ENCODE results near the gene ZNHIT6.

Gene ZNHIT6

DNA sequence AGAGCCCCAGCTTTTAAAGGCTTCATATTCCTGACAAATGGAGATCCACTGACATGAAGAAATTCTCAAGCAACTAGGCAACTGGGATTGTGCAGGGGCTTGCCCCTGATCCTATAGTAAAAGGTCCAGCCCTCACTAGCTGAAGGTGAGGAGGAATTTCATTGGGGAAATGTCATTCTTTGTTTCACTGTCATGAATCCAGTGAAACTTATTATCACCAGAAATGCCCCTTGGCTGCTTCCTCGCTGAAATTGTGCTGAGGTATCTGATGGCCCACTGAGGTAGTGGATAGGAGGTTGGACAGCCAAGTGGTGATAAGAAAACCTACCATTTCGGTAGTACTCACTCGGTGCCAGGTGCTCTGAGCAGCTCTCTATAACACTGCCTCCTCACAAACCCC is 91.5 kb downstream of the ZNHIT6 start:
- DNase-seq, result no peak

DNA sequence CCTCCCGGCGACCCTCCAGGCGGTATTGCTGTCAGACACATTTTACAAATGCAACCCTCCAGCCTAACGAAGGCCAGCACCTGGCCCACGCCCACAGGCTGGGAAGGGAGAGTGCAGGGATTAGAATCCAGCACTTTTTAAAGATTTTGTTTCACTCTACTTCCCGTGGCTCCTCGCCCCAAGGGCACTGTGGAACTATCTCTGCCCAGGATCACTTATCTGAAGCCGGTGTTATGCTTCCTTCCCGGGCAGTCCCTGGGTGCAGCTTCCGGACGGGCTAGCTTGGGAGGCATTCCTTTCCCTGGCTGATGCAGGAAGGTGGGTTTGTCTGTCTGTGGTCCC is 91.9 kb downstream of the ZNHIT6 start:
- no peak for DNase-seq

GRCh38 chr1:85615586-85616363 is 92.5 kb downstream of the ZNHIT6 start:
- DNase-seq, result no peak

DNA sequence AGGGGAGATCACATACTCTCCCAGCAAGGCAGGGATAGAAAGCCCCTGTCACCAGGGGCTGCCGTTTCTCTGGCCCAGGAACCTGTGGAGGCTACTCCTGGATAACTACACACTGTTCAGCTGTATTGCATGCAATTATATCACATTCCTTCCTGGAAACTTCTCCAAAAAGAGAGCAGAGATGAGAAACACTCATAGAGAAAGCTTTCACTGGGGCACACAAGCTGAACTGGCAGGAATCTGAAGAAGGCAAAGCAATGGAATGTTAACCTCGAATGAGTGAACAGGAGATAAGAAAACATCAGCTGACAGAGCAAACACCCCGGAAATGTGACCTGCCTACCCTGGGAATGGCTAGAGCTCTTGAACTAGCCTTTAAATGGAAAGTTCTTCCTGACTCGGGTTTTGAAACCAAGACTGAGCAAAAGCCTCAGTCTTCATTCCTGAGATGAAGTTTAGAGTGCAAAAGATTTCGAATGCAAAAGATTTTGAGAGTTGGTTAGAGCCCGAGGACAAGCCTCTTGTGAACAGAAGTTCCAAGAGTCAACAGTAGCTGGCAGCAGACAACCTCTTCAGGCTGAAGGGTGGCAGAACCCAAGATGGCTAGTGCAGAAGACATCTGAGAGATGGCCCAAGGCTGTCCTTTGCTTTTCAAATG is 95.4 kb downstream of the ZNHIT6 start:
- DNase-seq, result no peak

DNA sequence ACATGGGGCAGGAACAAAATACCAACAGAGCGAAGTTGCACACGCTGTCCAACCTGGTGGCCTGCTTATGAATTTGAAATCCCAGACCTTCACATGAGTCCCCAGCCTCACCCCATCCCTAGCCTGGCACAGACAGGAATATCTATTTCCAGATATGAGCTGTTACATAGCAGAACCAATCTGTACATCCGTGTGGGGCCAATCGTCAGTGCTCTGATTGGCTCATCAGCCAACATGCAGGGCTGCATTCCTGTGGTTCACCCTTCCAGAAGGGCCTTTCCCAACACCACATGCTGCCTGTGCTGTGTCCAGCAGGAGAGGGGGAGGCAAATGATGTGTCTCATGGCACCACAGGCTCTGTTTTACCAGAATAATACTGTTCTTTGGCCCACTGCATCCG is 96.4 kb downstream of the ZNHIT6 start:
- no peak for DNase-seq

- DNase-seq, result no peak
These were observed 96.8 kb downstream of the ZNHIT6 start for GRCh38 chr1:85611425-85611824.

- no peak for DNase-seq
These were observed 98.3 kb downstream of the ZNHIT6 start for GRCh38 chr1:85609976-85610375.

GRCh38 chr1:85608851-85609250 is 99.4 kb downstream of the ZNHIT6 start:
- no peak for DNase-seq

- DNase-seq, result no peak
These were observed 100.3 kb downstream of the ZNHIT6 start for GRCh38 chr1:85607921-85608265.

- no peak for DNase-seq
These were observed 100.9 kb downstream of the ZNHIT6 start for GRCh38 chr1:85607126-85607920.

- no peak for DNase-seq
These were observed 101.8 kb downstream of the ZNHIT6 start for GRCh38 chr1:85606414-85606800.

GRCh38 chr1:85605484-85606413 is 102.5 kb downstream of the ZNHIT6 start:
- DNase-seq, result no peak

DNA sequence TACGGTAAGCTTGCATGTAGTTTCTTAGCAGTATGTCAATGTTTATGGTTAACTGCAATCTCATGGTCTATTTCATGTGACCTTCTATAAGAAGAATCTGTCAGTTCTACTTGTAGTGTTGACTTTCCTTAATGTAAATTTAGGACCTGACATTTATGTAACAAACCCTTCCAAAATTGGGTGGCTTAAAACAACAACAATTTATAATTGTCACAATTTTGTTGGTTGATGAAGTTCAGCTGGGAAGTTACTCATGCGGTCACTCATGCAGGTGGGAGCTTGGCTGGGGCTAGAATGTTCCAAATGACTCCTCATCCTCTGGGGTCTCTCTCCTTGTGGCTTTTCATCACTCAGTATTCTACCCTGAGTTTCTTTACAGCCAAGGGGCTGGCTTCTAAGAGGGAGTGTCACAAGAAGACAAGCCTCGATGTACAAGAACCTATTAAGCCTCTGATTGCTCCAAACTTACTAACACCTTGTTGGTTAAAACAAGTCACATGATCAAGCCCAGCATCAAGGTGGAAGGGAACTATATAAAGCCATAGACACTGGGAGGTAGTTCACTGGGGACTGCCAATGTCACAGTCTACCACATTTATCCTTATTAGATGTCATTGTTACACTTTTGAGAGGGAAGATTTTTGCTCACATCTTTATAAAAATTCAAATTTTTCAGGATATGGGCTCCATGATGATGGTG is 103.8 kb downstream of the ZNHIT6 start:
- no peak for DNase-seq

- no peak for DNase-seq
These were observed 105.0 kb downstream of the ZNHIT6 start for GRCh38 chr1:85603086-85603880.

GRCh38 chr1:85602571-85602970 is 105.7 kb downstream of the ZNHIT6 start:
- no peak for DNase-seq

GRCh38 chr1:85601901-85602300 is 106.3 kb downstream of the ZNHIT6 start:
- DNase-seq, result no peak

DNA sequence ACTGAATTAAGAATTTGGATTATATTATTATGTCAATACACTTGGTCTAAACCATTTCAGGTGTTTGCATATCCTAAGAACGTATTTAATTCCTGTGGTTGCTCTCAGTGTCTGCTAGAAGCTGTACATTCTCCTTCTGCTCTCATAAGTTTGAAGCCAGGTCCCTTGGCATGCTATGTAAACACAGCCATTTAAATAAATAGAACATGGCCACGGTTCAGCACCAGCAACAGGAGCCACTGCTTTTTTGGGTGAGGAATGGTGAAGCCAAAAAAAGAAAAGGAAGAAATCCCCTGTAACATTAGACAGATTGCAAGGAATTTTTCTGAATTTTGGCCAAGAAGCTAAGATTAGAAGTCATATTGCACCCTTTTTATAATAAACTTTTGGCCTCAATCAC is 108.6 kb downstream of the ZNHIT6 start:
- no peak for DNase-seq
